HEK293 (cell line): ENCODE data around the gene GCH1.

Experiments
- CTCF ChIA-PET: fragments of 350-600 bp; formaldehyde crosslinking; extraction: SDS; loops from one replicate; lab custom pipeline; 2021; ENCODE audit warnings: antibody characterized with exemption; lab: Yijun Ruan, JAX
- POLR2A ChIA-PET: fragments of 300-600 bp; formaldehyde crosslinking; extraction: SDS; loops from one replicate; lab custom pipeline; 2020; ENCODE audit warnings: antibody characterized with exemption, inconsistent platforms; lab: Yijun Ruan, JAX
- H3K27ac ChIP-seq: fragments of 200-500 bp; sonication (Bioruptor generic); 2 replicates; pipeline ENCODE4 v1.5.1; 2014; ENCODE audit warnings: low read depth, low read length, control low read depth, inconsistent platforms; ENCODE audit errors: extremely low read depth
- H3K36me3 ChIP-seq, 2 experiments: fragments of 200-500 bp in 1 of 2; sonication (Bioruptor generic) in 1 of 2; 1 replicate in 1 of 2; 2 replicates in 1 of 2; pipeline ENCODE4 v1.5.1; 2014 to 2017; ENCODE audit warnings: inconsistent platforms in 2 of 2, low read length in 2 of 2; ENCODE audit not compliant: control insufficient read depth in 2 of 2, insufficient read depth in 1 of 2
- H3K4me1 ChIP-seq: fragments of 200-500 bp; sonication (Bioruptor generic); 2 replicates; pipeline ENCODE4 v1.5.1; 2014; ENCODE audit warnings: mild to moderate bottlenecking, low read length, inconsistent platforms; ENCODE audit not compliant: control insufficient read depth, insufficient read depth
- H3K4me3 ChIP-seq: 2 replicates; pipeline ENCODE4 v1.5.1; 2011; ENCODE audit warnings: low read depth, mild to moderate bottlenecking, control low read depth, low read length, moderate library complexity
- H3K9me3 ChIP-seq: fragments of 200-500 bp; sonication (Bioruptor generic); 2 replicates; pipeline ENCODE4 v1.5.1; 2014; ENCODE audit warnings: low read depth, low read length, inconsistent platforms; ENCODE audit not compliant: control insufficient read depth, insufficient read depth
- EGR2 ChIP-seq: fragments of 450-650 bp; formaldehyde crosslinking; IDR thresholded peaks from 2 replicates; pipeline ENCODE4 v1.5.1; 2016; ENCODE audit warnings: low read depth, missing biosample characterization, missing genetic modification characterization
- GLI2 ChIP-seq: fragments of 450-650 bp; formaldehyde crosslinking; IDR thresholded peaks from 2 replicates; pipeline ENCODE4; 2017; ENCODE audit warnings: missing biosample characterization, missing genetic modification characterization, low read depth, borderline replicate concordance
- GLIS1 ChIP-seq: fragments of 450-650 bp; formaldehyde crosslinking; IDR thresholded peaks from 2 replicates; pipeline ENCODE4 v1.5.1; 2016; ENCODE audit warnings: missing biosample characterization, missing genetic modification characterization
- ZBTB1 ChIP-seq: fragments of 450-650 bp; formaldehyde crosslinking; IDR thresholded peaks from 2 replicates; pipeline ENCODE4 v1.5.1; 2016; ENCODE audit warnings: missing biosample characterization, missing genetic modification characterization
- ZBTB17 ChIP-seq: fragments of 450-650 bp; formaldehyde crosslinking; IDR thresholded peaks from 2 replicates; pipeline ENCODE4 v1.5.1; 2016; ENCODE audit warnings: missing biosample characterization, missing genetic modification characterization
- ZBTB20 ChIP-seq: fragments of 450-650 bp; formaldehyde crosslinking; IDR thresholded peaks from 2 replicates; pipeline ENCODE4 v1.5.1; 2016; ENCODE audit warnings: missing biosample characterization, missing genetic modification characterization
- ZNF202 ChIP-seq: fragments of 450-650 bp; formaldehyde crosslinking; IDR thresholded peaks from 2 replicates; pipeline ENCODE4 v1.5.1; 2016; ENCODE audit warnings: missing biosample characterization, missing genetic modification characterization, borderline replicate concordance
- ZNF24 ChIP-seq: fragments of 450-650 bp; formaldehyde crosslinking; IDR thresholded peaks from 2 replicates; pipeline ENCODE4 v1.5.1; 2016; ENCODE audit warnings: missing biosample characterization, missing genetic modification characterization
- ZNF311 ChIP-seq: fragments of 450-650 bp; formaldehyde crosslinking; IDR thresholded peaks from 2 replicates; pipeline ENCODE4 v1.5.1; 2017; ENCODE audit warnings: missing biosample characterization, missing genetic modification characterization, borderline replicate concordance
- ZNF362 ChIP-seq: fragments of 450-650 bp; formaldehyde crosslinking; IDR thresholded peaks from 2 replicates; pipeline ENCODE4 v1.5.1; 2016; ENCODE audit warnings: missing biosample characterization, missing genetic modification characterization
- ZNF366 ChIP-seq: fragments of 450-650 bp; formaldehyde crosslinking; conservative IDR thresholded peaks from 2 replicates; pipeline ENCODE4 v1.5.1; 2016; ENCODE audit warnings: missing biosample characterization, missing genetic modification characterization
- ZNF473 ChIP-seq: fragments of 450-650 bp; formaldehyde crosslinking; IDR thresholded peaks from 2 replicates; pipeline ENCODE4 v1.5.1; 2017; ENCODE audit warnings: missing biosample characterization, missing genetic modification characterization
- ZNF624 ChIP-seq: fragments of 450-650 bp; formaldehyde crosslinking; IDR thresholded peaks from 2 replicates; pipeline ENCODE4 v1.5.1; 2017; ENCODE audit warnings: missing biosample characterization, missing genetic modification characterization
- ZNF776 ChIP-seq: fragments of 450-650 bp; formaldehyde crosslinking; IDR thresholded peaks from 2 replicates; pipeline ENCODE4 v1.5.0; 2017; ENCODE audit warnings: missing biosample characterization, missing genetic modification characterization, borderline replicate concordance
- ZNF843 ChIP-seq: fragments of 450-650 bp; formaldehyde crosslinking; IDR thresholded peaks from 2 replicates; pipeline ENCODE4 v1.5.1; 2016; ENCODE audit warnings: missing biosample characterization, missing genetic modification characterization
- ZSCAN30 ChIP-seq: fragments of 450-650 bp; IDR thresholded peaks from 2 replicates; pipeline ENCODE4 v1.5.1; 2018; ENCODE audit warnings: missing biosample characterization, mild to moderate bottlenecking, missing genetic modification characterization, moderate library complexity
- ZSCAN4 ChIP-seq: fragments of 450-650 bp; formaldehyde crosslinking; IDR thresholded peaks from 2 replicates; pipeline ENCODE4 v1.5.1; 2017; ENCODE audit warnings: missing biosample characterization, missing genetic modification characterization
- TF ChIP-seq, protein P1 (sequence below): fragments of 450-650 bp; formaldehyde crosslinking; IDR thresholded peaks from 2 replicates; pipeline ENCODE4 v1.5.1; 2016; ENCODE audit warnings: missing biosample characterization, missing genetic modification characterization
- TF ChIP-seq, protein P2 (sequence below): fragments of 450-650 bp; formaldehyde crosslinking; IDR thresholded peaks from 2 replicates; pipeline ENCODE4; 2016; ENCODE audit warnings: missing biosample characterization, missing genetic modification characterization
- TF ChIP-seq, protein P3 (sequence below): fragments of 450-650 bp; formaldehyde crosslinking; IDR thresholded peaks from 2 replicates; pipeline ENCODE4 v1.5.1; 2016; ENCODE audit warnings: missing biosample characterization, missing genetic modification characterization
- TF ChIP-seq, protein P4 (sequence below): fragments of 450-650 bp; formaldehyde crosslinking; IDR thresholded peaks from 2 replicates; pipeline ENCODE4 v1.5.1; 2016; ENCODE audit warnings: missing biosample characterization, missing genetic modification characterization, borderline replicate concordance
- TF ChIP-seq, protein P5 (sequence below): fragments of 450-650 bp; formaldehyde crosslinking; IDR thresholded peaks from 2 replicates; pipeline ENCODE4 v1.5.0; 2017; ENCODE audit warnings: missing biosample characterization, missing genetic modification characterization, borderline replicate concordance

The GCH1 gene

DNA sequence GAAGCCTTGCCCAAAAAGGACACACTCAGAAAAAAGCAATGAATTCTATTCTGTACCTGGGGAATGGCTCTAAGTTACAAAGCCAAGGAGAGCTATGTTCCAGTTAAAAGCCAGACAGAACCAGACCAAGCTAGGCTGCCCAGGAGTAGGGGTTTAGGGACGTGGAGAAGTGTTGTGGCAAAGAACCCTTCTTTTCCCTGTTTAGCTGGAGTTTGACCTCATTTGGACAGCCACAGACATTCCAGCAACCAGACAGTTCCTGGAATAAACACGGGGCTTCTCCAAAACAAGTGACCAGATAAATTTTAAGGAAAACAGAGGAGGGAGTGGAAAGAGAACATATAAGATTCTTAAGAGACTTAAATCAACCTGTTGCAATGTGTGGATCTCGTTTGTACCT, 62.3 kb downstream of the GCH1 start:
- Histone ChIP-seq H3K4me3 (no peak overlapping the region), H3K27ac (no peak overlapping the region)
- TF ChIP-seq, protein P1, sequence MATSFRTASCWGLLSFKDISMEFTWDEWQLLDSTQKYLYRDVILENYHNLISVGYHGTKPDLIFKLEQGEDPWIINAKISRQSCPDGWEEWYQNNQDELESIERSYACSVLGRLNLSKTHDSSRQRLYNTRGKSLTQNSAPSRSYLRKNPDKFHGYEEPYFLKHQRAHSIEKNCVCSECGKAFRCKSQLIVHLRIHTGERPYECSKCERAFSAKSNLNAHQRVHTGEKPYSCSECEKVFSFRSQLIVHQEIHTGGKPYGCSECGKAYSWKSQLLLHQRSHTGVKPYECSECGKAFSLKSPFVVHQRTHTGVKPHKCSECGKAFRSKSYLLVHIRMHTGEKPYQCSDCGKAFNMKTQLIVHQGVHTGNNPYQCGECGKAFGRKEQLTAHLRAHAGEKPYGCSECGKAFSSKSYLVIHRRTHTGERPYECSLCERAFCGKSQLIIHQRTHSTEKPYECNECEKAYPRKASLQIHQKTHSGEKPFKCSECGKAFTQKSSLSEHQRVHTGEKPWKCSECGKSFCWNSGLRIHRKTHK (tag by site-specific recombination) = no peak
- TF ChIP-seq GLIS1 (tag by site-specific recombination) (no peak), ZNF24 (tag by site-specific recombination) (no peak), ZNF202 (tag by site-specific recombination) (no peak), ZSCAN4 (tag by site-specific recombination) (no peak), ZBTB17 (tag by site-specific recombination) (no peak), ZNF473 (tag by site-specific recombination) (no peak), EGR2 (no peak)
- TF ChIP-seq, protein P2, sequence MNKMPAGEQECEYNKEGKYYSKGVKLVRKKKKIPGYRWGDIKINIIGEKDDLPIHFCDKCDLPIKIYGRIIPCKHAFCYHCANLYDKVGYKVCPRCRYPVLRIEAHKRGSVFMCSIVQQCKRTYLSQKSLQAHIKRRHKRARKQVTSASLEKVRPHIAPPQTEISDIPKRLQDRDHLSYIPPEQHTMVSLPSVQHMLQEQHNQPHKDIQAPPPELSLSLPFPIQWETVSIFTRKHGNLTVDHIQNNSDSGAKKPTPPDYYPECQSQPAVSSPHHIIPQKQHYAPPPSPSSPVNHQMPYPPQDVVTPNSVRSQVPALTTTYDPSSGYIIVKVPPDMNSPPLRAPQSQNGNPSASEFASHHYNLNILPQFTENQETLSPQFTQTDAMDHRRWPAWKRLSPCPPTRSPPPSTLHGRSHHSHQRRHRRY (tag by site-specific recombination) = no peak
- TF ChIP-seq, protein P3, sequence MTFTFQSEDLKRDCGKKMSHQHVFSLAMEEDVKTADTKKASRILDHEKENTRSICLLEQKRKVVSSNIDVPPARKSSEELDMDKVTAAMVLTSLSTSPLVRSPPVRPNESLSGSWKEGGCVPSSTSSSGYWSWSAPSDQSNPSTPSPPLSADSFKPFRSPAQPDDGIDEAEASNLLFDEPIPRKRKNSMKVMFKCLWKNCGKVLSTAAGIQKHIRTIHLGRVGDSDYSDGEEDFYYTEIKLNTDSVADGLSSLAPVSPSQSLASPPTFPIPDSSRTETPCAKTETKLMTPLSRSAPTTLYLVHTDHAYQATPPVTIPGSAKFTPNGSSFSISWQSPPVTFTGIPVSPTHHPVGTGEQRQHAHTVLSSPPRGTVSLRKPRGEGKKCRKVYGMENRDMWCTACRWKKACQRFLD (tag by site-specific recombination) = no peak
- TF ChIP-seq, all 188 proteins: peak for 0
- CTCF ChIA-PET = no interaction called here
- peaks cover 0 to 9% of the 10 kb centered on the region in 2 experiments; a peak in 2 of 3 replicates for H3K36me3 ChIP-seq
- H3K4me1 ChIP-seq = no peaks in the 10 kb centered on the region
- H3K9me3 ChIP-seq = no peaks in the 10 kb centered on the region
- POLR2A ChIA-PET = no interaction called here

- Histone ChIP-seq H3K4me3 (no peak overlapping the region), H3K9me3 (no peaks in the 10 kb centered on the region), H3K4me1 (no peaks in the 10 kb centered on the region), H3K27ac (no peak overlapping the region)
- CTCF ChIA-PET = no interaction called here
- POLR2A ChIA-PET = no interaction called here
- TF ChIP-seq, protein P4, sequence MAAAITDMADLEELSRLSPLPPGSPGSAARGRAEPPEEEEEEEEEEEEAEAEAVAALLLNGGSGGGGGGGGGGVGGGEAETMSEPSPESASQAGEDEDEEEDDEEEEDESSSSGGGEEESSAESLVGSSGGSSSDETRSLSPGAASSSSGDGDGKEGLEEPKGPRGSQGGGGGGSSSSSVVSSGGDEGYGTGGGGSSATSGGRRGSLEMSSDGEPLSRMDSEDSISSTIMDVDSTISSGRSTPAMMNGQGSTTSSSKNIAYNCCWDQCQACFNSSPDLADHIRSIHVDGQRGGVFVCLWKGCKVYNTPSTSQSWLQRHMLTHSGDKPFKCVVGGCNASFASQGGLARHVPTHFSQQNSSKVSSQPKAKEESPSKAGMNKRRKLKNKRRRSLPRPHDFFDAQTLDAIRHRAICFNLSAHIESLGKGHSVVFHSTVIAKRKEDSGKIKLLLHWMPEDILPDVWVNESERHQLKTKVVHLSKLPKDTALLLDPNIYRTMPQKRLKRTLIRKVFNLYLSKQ (tag by site-specific recombination) = no peak
- TF ChIP-seq ZNF362 (no peak), ZNF311 (no peak), ZNF776 (no peak), ZBTB20 (tag by site-specific recombination) (no peak), ZNF366 (no peak), ZNF843 (no peak), ZBTB1 (tag by site-specific recombination) (no peak), ZNF624 (tag by site-specific recombination) (no peak), ZSCAN30 (tag by site-specific recombination) (no peak), GLI2 (tag by site-specific recombination) (no peak)
- TF ChIP-seq, protein P5, sequence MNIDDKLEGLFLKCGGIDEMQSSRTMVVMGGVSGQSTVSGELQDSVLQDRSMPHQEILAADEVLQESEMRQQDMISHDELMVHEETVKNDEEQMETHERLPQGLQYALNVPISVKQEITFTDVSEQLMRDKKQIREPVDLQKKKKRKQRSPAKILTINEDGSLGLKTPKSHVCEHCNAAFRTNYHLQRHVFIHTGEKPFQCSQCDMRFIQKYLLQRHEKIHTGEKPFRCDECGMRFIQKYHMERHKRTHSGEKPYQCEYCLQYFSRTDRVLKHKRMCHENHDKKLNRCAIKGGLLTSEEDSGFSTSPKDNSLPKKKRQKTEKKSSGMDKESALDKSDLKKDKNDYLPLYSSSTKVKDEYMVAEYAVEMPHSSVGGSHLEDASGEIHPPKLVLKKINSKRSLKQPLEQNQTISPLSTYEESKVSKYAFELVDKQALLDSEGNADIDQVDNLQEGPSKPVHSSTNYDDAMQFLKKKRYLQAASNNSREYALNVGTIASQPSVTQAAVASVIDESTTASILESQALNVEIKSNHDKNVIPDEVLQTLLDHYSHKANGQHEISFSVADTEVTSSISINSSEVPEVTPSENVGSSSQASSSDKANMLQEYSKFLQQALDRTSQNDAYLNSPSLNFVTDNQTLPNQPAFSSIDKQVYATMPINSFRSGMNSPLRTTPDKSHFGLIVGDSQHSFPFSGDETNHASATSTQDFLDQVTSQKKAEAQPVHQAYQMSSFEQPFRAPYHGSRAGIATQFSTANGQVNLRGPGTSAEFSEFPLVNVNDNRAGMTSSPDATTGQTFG = no peak
- TF ChIP-seq, all 188 proteins: peak for 0
- H3K36me3 ChIP-seq = peaks cover 0 to 9% of the 10 kb centered on the region in 2 experiments; a peak in 2 of 3 replicates
These were observed 62.9 kb downstream of the GCH1 start for GRCh38 chr14:54839701-54840119.
